Measurements from ENCODE around the gene LTB4R2. TPM values are rescaled to one million over a fixed set of nuclear protein-coding genes. Genes with fewer than 3 reads are reported as not detected.

The LTB4R2 gene
- total RNA-seq, 4 donors from 2014 or later, result 2.4 to 5.0 (median 3.4) TPM

DNA sequence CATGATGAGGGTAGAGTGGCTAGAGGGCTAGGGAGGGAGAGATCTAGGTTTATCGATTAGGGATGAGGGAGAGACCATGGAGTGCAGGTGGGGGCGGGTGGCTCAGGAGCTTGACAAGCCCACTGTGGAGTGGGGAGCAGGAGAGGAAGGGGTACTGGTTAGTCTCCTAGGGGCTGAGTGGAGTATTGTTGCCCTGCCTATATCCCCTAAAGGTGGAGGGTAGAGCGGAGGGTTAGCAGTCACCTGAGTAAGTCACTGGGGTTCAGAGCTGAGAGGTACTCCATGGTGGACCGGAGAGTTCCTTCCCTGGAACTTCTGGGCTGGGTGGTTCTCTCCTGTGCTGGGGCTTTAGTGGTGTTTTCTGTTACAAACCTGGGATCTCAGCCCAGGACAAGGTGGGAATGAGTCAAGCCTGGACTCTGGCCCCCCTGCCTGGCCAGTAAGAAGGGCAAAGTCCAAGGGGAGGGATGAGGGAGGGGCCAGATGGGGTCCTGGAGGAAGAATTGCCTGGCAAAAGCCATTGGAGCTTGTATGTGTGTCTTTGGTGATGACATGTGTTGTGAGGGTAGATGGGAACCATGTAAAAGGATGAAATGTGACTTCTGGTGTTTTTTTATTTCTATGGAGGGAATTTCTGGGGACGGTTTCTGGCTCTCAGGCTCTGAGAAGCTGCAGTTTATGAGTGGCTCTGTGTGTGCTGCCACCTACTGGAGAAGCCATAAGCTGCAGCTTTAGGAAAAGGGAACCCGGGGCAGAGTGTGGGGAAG lies 2.2 kb upstream of the LTB4R2 start, which contains the start of gene CIDEB:
Gene CIDEB (minus strand): TSS at position 403 of the 767 bp plus-strand sequence. CDS start 119 bp downstream, at position 284.
- no peak for ATAC-seq
- H3K27me3 ChIP-seq, result no peaks in the 10 kb centered on the region
- no peak within 1 kb of the TSS for H3K4me3 ChIP-seq
- peaks cover 0 to 52% of the 10 kb centered on the region in 2 donors for H3K36me3 ChIP-seq
- WGBS, 2 donors (ENCODE audit: low coverage in 1 of 2), result 25 to 36% methylated on average over 3 to 4 of the region's 6 CpGs
- H3K9me3 ChIP-seq, result no peaks in the 10 kb centered on the region
- no peak for TF ChIP-seq POLR2A (IDR thresholded peaks at IDR 0.05)
- TF ChIP-seq, protein P1, sequence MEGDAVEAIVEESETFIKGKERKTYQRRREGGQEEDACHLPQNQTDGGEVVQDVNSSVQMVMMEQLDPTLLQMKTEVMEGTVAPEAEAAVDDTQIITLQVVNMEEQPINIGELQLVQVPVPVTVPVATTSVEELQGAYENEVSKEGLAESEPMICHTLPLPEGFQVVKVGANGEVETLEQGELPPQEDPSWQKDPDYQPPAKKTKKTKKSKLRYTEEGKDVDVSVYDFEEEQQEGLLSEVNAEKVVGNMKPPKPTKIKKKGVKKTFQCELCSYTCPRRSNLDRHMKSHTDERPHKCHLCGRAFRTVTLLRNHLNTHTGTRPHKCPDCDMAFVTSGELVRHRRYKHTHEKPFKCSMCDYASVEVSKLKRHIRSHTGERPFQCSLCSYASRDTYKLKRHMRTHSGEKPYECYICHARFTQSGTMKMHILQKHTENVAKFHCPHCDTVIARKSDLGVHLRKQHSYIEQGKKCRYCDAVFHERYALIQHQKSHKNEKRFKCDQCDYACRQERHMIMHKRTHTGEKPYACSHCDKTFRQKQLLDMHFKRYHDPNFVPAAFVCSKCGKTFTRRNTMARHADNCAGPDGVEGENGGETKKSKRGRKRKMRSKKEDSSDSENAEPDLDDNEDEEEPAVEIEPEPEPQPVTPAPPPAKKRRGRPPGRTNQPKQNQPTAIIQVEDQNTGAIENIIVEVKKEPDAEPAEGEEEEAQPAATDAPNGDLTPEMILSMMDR (IDR thresholded peaks at IDR 0.05), result peak; percentile 79 to 92 (median 81)
- H3K27ac ChIP-seq, result no peak within 1 kb of the TSS
- peaks cover 0 to 51% (median 14%) of the 10 kb centered on the region in 3 donors for H3K4me1 ChIP-seq

DNA sequence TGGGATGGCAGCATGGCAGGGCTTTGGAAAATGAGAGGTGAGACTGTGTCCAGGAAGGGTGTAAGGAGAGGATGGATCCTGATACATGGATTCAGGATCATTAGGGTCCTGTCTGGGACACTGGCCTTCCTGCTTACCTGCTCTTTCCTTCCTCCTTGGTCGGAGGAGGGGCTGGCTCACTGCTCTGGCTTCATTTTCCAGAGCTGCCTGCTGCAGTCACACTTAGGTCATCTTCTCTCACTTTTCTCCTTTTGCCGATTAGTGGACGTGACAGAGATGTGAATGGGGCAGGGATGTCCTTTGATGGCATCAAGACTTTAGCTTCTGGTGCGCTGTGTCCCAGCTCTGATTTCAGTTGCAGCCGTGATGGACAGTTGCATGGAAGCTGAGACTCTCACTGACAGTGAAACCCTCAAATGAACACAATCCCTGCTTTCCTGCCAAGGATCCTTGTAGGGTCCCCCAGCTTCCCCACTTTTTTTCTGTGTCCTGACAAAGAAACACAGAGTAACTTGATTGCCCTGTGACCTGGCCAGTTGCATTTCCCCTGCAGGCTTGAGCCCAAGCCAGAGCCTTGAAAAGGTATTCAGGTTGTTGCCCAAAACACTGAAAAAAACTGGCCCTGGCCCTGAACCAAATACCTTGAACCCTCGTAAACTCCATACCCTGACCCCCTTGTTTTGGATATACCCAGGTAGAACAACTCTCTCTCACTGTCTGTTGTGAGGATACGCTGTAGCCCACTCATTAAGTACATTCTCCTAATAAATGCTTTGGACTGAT lies 1.4 kb upstream of the LTB4R2 start:
- peaks cover 0 to 58% (median 14%) of the 10 kb centered on the region in 3 donors for H3K4me1 ChIP-seq
- no peaks in the 10 kb centered on the region for H3K9me3 ChIP-seq
- H3K36me3 ChIP-seq, result peaks cover 0 to 44% of the 10 kb centered on the region in 2 donors
- no peak for ATAC-seq
- H3K27me3 ChIP-seq, result no peaks in the 10 kb centered on the region
- 64 to 83% methylated on average over 3 to 7 of the region's 7 CpGs for WGBS, 2 donors (ENCODE audit: low coverage in 1 of 2)
- TF ChIP-seq POLR2AphosphoS5 (IDR thresholded peaks at IDR 0.05), result no peak
- TF ChIP-seq, protein P1 (IDR thresholded peaks at IDR 0.05), result no peak
- no peak overlapping the region for H3K4me3 ChIP-seq
- H3K27ac ChIP-seq, result no peak overlapping the region

DNA sequence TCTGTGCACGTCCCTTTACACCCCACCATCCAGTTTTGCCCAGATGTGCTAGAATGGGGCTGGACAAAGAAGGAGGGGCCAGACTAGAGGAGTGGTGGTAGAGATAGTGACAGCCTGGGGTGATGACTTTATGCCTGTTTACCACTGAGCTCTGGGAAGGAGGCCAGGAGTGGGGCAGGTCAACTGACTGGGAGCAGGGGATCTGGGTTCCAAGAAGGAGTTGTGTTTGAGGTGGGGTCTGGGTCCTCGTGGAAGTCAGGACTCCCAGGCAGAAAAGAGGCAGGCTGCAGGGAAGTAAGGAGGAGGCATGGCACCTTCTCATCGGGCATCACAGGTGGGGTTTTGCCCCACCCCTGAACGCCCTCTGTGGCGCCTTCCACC lies 315 bp downstream of the LTB4R2 start:
- 22% methylated on average over 1 of the region's 5 CpGs; no CpG with 5 or more reads in 1 of the 2 donors for WGBS, 2 donors (ENCODE audit: low coverage in 1 of 2)
- peaks cover 0 to 27% of the 10 kb centered on the region in 2 donors for H3K36me3 ChIP-seq
- H3K9me3 ChIP-seq, result no peaks in the 10 kb centered on the region
- no peak for ATAC-seq
- H3K27ac ChIP-seq, result peak overlapping the region in 3 of 4 donors; percentile 85 to 87 (median 86)
- H3K4me3 ChIP-seq, result peak overlapping the region in 1 of 2 donors; percentile 65
- TF ChIP-seq POLR2A (IDR thresholded peaks at IDR 0.05) (no peak), EP300 (IDR thresholded peaks at IDR 0.05) (no peak), POLR2AphosphoS5 (IDR thresholded peaks at IDR 0.05) (no peak)
- TF ChIP-seq, protein P1 (IDR thresholded peaks at IDR 0.05), result no peak
- peaks cover 9% of the 10 kb centered on the region for H3K27me3 ChIP-seq
- peaks cover 0 to 70% (median 14%) of the 10 kb centered on the region in 3 donors for H3K4me1 ChIP-seq

DNA sequence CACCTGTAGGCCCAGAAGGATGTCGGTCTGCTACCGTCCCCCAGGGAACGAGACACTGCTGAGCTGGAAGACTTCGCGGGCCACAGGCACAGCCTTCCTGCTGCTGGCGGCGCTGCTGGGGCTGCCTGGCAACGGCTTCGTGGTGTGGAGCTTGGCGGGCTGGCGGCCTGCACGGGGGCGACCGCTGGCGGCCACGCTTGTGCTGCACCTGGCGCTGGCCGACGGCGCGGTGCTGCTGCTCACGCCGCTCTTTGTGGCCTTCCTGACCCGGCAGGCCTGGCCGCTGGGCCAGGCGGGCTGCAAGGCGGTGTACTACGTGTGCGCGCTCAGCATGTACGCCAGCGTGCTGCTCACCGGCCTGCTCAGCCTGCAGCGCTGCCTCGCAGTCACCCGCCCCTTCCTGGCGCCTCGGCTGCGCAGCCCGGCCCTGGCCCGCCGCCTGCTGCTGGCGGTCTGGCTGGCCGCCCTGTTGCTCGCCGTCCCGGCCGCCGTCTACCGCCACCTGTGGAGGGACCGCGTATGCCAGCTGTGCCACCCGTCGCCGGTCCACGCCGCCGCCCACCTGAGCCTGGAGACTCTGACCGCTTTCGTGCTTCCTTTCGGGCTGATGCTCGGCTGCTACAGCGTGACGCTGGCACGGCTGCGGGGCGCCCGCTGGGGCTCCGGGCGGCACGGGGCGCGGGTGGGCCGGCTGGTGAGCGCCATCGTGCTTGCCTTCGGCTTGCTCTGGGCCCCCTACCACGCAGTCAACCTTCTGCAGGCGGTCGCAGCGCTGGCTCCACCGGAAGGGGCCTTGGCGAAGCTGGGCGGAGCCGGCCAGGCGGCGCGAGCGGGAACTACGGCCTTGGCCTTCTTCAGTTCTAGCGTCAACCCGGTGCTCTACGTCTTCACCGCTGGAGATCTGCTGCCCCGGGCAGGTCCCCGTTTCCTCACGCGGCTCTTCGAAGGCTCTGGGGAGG lies 985 bp downstream of the LTB4R2 start, which contains the start of gene LTB4R:
Gene LTB4R (plus strand): TSS at position 857 of the 959 bp plus-strand sequence. CDS start 4,150 bp downstream, outside the sequence.
- Histone ChIP-seq H3K4me1 (peaks cover 0 to 75% (median 14%) of the 10 kb centered on the region in 3 donors), H3K9me3 (no peaks in the 10 kb centered on the region), H3K4me3 (peak within 1 kb of the TSS; percentile 40 to 65), H3K27me3 (peaks cover 16% of the 10 kb centered on the region), H3K27ac (peak within 1 kb of the TSS; percentile 14 to 87 (median 86)), H3K36me3 (peaks cover 0 to 20% of the 10 kb centered on the region in 2 donors)
- no CpG with 5 or more reads among the region's 99 CpGs for WGBS, 2 donors (ENCODE audit: low coverage in 1 of 2)
- no peak for TF ChIP-seq EP300 (IDR thresholded peaks at IDR 0.05)
- peak in 1 of 2 donors; percentile 20 for TF ChIP-seq POLR2A (IDR thresholded peaks at IDR 0.05)
- TF ChIP-seq, protein P1 (IDR thresholded peaks at IDR 0.05), result peak in 3 of 4 experiments; percentile 46 to 61 (median 53)
- TF ChIP-seq POLR2AphosphoS5 (IDR thresholded peaks at IDR 0.05), result peak; percentile 40
- ATAC-seq, result peak; percentile 89

Measured in gastroesophageal sphincter (tissue), 4 donors.